ENCODE data around the gene OR51E2. TPM values are rescaled to one million over a fixed set of nuclear protein-coding genes. Genes with fewer than 3 reads are reported as not detected.
"Not testable (repeated sequence)": the region's sequence is repeated elsewhere in the genome, so short reads cannot be mapped to it uniquely, and the experiment has no call there.

The OR51E2 gene
- total RNA-seq: not detected

GRCh38 chr11:4697585-4697984, at the start of gene OR51E2:
Gene OR51E2 (minus strand): TSS chr11:4697853. CDS start chr11:4682711, 15,142 bp downstream.
- Mint-ChIP-seq H3K27me3 (ENCODE audit: low read depth) (peaks cover 10% of the 10 kb centered on the region), H3K36me3 (ENCODE audit: low read depth) (no peaks in the 10 kb centered on the region), H3K4me1 (ENCODE audit: low read depth) (no peaks in the 10 kb centered on the region), H3K27ac (no peak within 1 kb of the TSS), H3K4me3 (no peak within 1 kb of the TSS), H3K9me3 (no peaks in the 10 kb centered on the region)
- intact Hi-C loops (cut with micrococcal nuclease): no loop called here
- no peak for DNase-seq
- CTCF ChIA-PET: no interaction called here

- no peak for DNase-seq
- H3K36me3 Mint-ChIP-seq (ENCODE audit: low read depth): no peaks in the 10 kb centered on the region
- H3K4me3 Mint-ChIP-seq: no peak overlapping the region
- no peak overlapping the region for H3K27ac Mint-ChIP-seq
- H3K4me1 Mint-ChIP-seq (ENCODE audit: low read depth): no peaks in the 10 kb centered on the region
- CTCF ChIA-PET: no interaction called here
- H3K9me3 Mint-ChIP-seq: no peaks in the 10 kb centered on the region
- H3K27me3 Mint-ChIP-seq (ENCODE audit: low read depth): peaks cover 5% of the 10 kb centered on the region
- intact Hi-C loops (cut with micrococcal nuclease): no loop called here
Observed at GRCh38 chr11:4740735-4741134, 43.1 kb upstream of the OR51E2 start.

- no peak overlapping the region for H3K4me3 Mint-ChIP-seq
- CTCF ChIA-PET: no interaction called here
- H3K27me3 Mint-ChIP-seq (ENCODE audit: low read depth): peaks cover 6% of the 10 kb centered on the region
- intact Hi-C loops (cut with micrococcal nuclease): no loop called here
- no peaks in the 10 kb centered on the region for H3K9me3 Mint-ChIP-seq
- no peak overlapping the region for H3K27ac Mint-ChIP-seq
- no peak for DNase-seq
- no peaks in the 10 kb centered on the region for H3K4me1 Mint-ChIP-seq (ENCODE audit: low read depth)
- no peaks in the 10 kb centered on the region for H3K36me3 Mint-ChIP-seq (ENCODE audit: low read depth)
Observed at GRCh38 chr11:4727171-4727570, 29.5 kb upstream of the OR51E2 start.

- H3K4me1 Mint-ChIP-seq (ENCODE audit: low read depth); H3K4me3 Mint-ChIP-seq; H3K9me3 Mint-ChIP-seq; H3K27me3 Mint-ChIP-seq (ENCODE audit: low read depth); H3K36me3 Mint-ChIP-seq (ENCODE audit: low read depth); H3K27ac Mint-ChIP-seq; DNase-seq; intact Hi-C loops (cut with micrococcal nuclease); CTCF ChIA-PET: not testable (repeated sequence)
Observed at GRCh38 chr11:4722616-4723534, 25.2 kb upstream of the OR51E2 start.

- Mint-ChIP-seq H3K27me3 (ENCODE audit: low read depth) (peaks cover 14% of the 10 kb centered on the region), H3K36me3 (ENCODE audit: low read depth) (no peaks in the 10 kb centered on the region), H3K27ac (no peak overlapping the region), H3K9me3 (no peaks in the 10 kb centered on the region), H3K4me1 (ENCODE audit: low read depth) (no peaks in the 10 kb centered on the region), H3K4me3 (no peak overlapping the region)
- DNase-seq: no peak
- intact Hi-C loops (cut with micrococcal nuclease): no loop called here
- CTCF ChIA-PET: no interaction called here
Observed at GRCh38 chr11:4714300-4714699, 16.6 kb upstream of the OR51E2 start.

GRCh38 chr11:4713241-4713640, 15.6 kb upstream of the OR51E2 start:
- H3K4me1 Mint-ChIP-seq (ENCODE audit: low read depth): no peaks in the 10 kb centered on the region
- intact Hi-C loops (cut with micrococcal nuclease): no loop called here
- peaks cover 15% of the 10 kb centered on the region for H3K27me3 Mint-ChIP-seq (ENCODE audit: low read depth)
- CTCF ChIA-PET: no interaction called here
- no peak for DNase-seq
- no peaks in the 10 kb centered on the region for H3K36me3 Mint-ChIP-seq (ENCODE audit: low read depth)
- H3K9me3 Mint-ChIP-seq: no peaks in the 10 kb centered on the region
- H3K27ac Mint-ChIP-seq: no peak overlapping the region
- no peak overlapping the region for H3K4me3 Mint-ChIP-seq

GRCh38 chr11:4704790-4705334, 7.2 kb upstream of the OR51E2 start:
- intact Hi-C loops (cut with micrococcal nuclease): no loop called here
- H3K9me3 Mint-ChIP-seq: no peaks in the 10 kb centered on the region
- H3K27me3 Mint-ChIP-seq (ENCODE audit: low read depth): peaks cover 29% of the 10 kb centered on the region
- no peak overlapping the region for H3K4me3 Mint-ChIP-seq
- no peaks in the 10 kb centered on the region for H3K4me1 Mint-ChIP-seq (ENCODE audit: low read depth)
- no peaks in the 10 kb centered on the region for H3K36me3 Mint-ChIP-seq (ENCODE audit: low read depth)
- H3K27ac Mint-ChIP-seq: no peak overlapping the region
- CTCF ChIA-PET: no interaction called here
- no peak for DNase-seq

GRCh38 chr11:4704054-4704789, 6.6 kb upstream of the OR51E2 start, which contains the start of gene MMP26:
Gene MMP26 (plus strand): TSS chr11:4704784.
- CTCF ChIA-PET: interaction anchor here (1.6 kb wide), 1 partner anchor 67 kb away, joined by 4 read pairs; the partner anchor contains the start of gene OR51D1
- no peaks in the 10 kb centered on the region for H3K9me3 Mint-ChIP-seq

GRCh38 chr11:4700436-4700820, 2.8 kb upstream of the OR51E2 start:
- no peaks in the 10 kb centered on the region for H3K9me3 Mint-ChIP-seq
- intact Hi-C loops (cut with micrococcal nuclease): no loop called here
- DNase-seq: no peak
- no peak overlapping the region for H3K27ac Mint-ChIP-seq
- H3K27me3 Mint-ChIP-seq (ENCODE audit: low read depth): peaks cover 16% of the 10 kb centered on the region
- no peaks in the 10 kb centered on the region for H3K36me3 Mint-ChIP-seq (ENCODE audit: low read depth)
- H3K4me3 Mint-ChIP-seq: no peak overlapping the region
- H3K4me1 Mint-ChIP-seq (ENCODE audit: low read depth): no peaks in the 10 kb centered on the region
- CTCF ChIA-PET: no interaction called here

More at GRCh38 chr11:4704054-4704789, 6.6 kb upstream of the OR51E2 start, which contains the start of gene MMP26:
- H3K27ac Mint-ChIP-seq: peak within 1 kb of the TSS; percentile 11
- no peaks in the 10 kb centered on the region for H3K4me1 Mint-ChIP-seq (ENCODE audit: low read depth)
- no peak within 1 kb of the TSS for H3K4me3 Mint-ChIP-seq
- no peaks in the 10 kb centered on the region for H3K36me3 Mint-ChIP-seq (ENCODE audit: low read depth)
- intact Hi-C loops (cut with micrococcal nuclease): no loop called here
- H3K27me3 Mint-ChIP-seq (ENCODE audit: low read depth): peaks cover 29% of the 10 kb centered on the region
- no peak for DNase-seq

- Mint-ChIP-seq H3K27me3 (ENCODE audit: low read depth) (peaks cover 14% of the 10 kb centered on the region), H3K27ac (no peak overlapping the region), H3K4me1 (ENCODE audit: low read depth) (no peaks in the 10 kb centered on the region), H3K36me3 (ENCODE audit: low read depth) (no peaks in the 10 kb centered on the region), H3K4me3 (no peak overlapping the region), H3K9me3 (no peaks in the 10 kb centered on the region)
- CTCF ChIA-PET: no interaction called here
- no peak for DNase-seq
- intact Hi-C loops (cut with micrococcal nuclease): no loop called here
Observed at GRCh38 chr11:4699697-4700435, 2.2 kb upstream of the OR51E2 start.

- H3K9me3 Mint-ChIP-seq: no peaks in the 10 kb centered on the region
Observed at GRCh38 chr11:4695442-4695841, 2.2 kb downstream of the OR51E2 start.

More at GRCh38 chr11:4695442-4695841, 2.2 kb downstream of the OR51E2 start:
- no peak for DNase-seq
- H3K27ac Mint-ChIP-seq: no peak overlapping the region
- intact Hi-C loops (cut with micrococcal nuclease): no loop called here
- H3K4me1 Mint-ChIP-seq (ENCODE audit: low read depth): no peaks in the 10 kb centered on the region
- no peaks in the 10 kb centered on the region for H3K36me3 Mint-ChIP-seq (ENCODE audit: low read depth)
- CTCF ChIA-PET: interaction anchor here (1.5 kb wide), 1 partner anchor 58 kb away, joined by 4 read pairs; the partner anchor contains the start of gene OR51D1
- H3K27me3 Mint-ChIP-seq (ENCODE audit: low read depth): peaks cover 9% of the 10 kb centered on the region
- H3K4me3 Mint-ChIP-seq: no peak overlapping the region

Measured in activated naive CD4-positive, alpha-beta T cell treated with anti-CD3 and anti-CD28 coated beads for 36 hours (primary cell).